Measurements from ENCODE around the gene MED15.

The MED15 gene

GRCh38 chr22:20520093-20520511 is 12.7 kb downstream of the MED15 start:
- no peak overlapping the region for H3K4me3 ChIP-seq (ENCODE audit: control insufficient read depth, low read depth, low read length)
- DNase-seq (ENCODE audit: low read depth) = no peak
- TF ChIP-seq CTCF (IDR thresholded peaks at IDR 0.05; ENCODE audit: control insufficient read depth, insufficient read depth, low read depth, low read length, missing control alignments) = no peak

GRCh38 chr22:20522134-20523004 is 15.0 kb downstream of the MED15 start:
- TF ChIP-seq CTCF (IDR thresholded peaks at IDR 0.05; ENCODE audit: control insufficient read depth, insufficient read depth, low read depth, low read length, missing control alignments) = no peak
- DNase-seq (ENCODE audit: low read depth) = no peak
- no peak overlapping the region for H3K4me3 ChIP-seq (ENCODE audit: control insufficient read depth, low read depth, low read length)

- no peak for TF ChIP-seq CTCF (IDR thresholded peaks at IDR 0.05; ENCODE audit: control insufficient read depth, insufficient read depth, low read depth, low read length, missing control alignments)
- no peak overlapping the region for H3K4me3 ChIP-seq (ENCODE audit: control insufficient read depth, low read depth, low read length)
- peak; percentile 65 for DNase-seq (ENCODE audit: low read depth)
Observed at GRCh38 chr22:20523086-20523983, 15.9 kb downstream of the MED15 start.

- no peak for TF ChIP-seq CTCF (IDR thresholded peaks at IDR 0.05; ENCODE audit: control insufficient read depth, insufficient read depth, low read depth, low read length, missing control alignments)
- no peak for DNase-seq (ENCODE audit: low read depth)
- H3K4me3 ChIP-seq (ENCODE audit: control insufficient read depth, low read depth, low read length) = no peak overlapping the region
Observed at GRCh38 chr22:20524004-20524481, 16.6 kb downstream of the MED15 start.

- no peak for DNase-seq (ENCODE audit: low read depth)
- TF ChIP-seq CTCF (IDR thresholded peaks at IDR 0.05; ENCODE audit: control insufficient read depth, insufficient read depth, low read depth, low read length, missing control alignments) = no peak
- no peak overlapping the region for H3K4me3 ChIP-seq (ENCODE audit: control insufficient read depth, low read depth, low read length)
Observed at GRCh38 chr22:20525048-20525447, 17.6 kb downstream of the MED15 start.

GRCh38 chr22:20526305-20526627 is 18.9 kb downstream of the MED15 start:
- H3K4me3 ChIP-seq (ENCODE audit: control insufficient read depth, low read depth, low read length) = no peak overlapping the region
- no peak for TF ChIP-seq CTCF (IDR thresholded peaks at IDR 0.05; ENCODE audit: control insufficient read depth, insufficient read depth, low read depth, low read length, missing control alignments)
- no peak for DNase-seq (ENCODE audit: low read depth)
